GM10266 (cell line): Measurements from ENCODE around the gene ZNF549.

Experiments
- DNase-seq: peaks from one replicate; pipeline ENCODE4 v3.0.0; 2012; ENCODE audit errors: extremely low spot score
- TF ChIP-seq, protein P1 (sequence below): IDR thresholded peaks from 2 replicates; pipeline ENCODE4 v1.5.1; 2012; ENCODE audit warnings: mild to moderate bottlenecking, low read depth; ENCODE audit not compliant: control insufficient read depth, insufficient read depth; ENCODE audit errors: missing control alignments

The ZNF549 gene

DNA sequence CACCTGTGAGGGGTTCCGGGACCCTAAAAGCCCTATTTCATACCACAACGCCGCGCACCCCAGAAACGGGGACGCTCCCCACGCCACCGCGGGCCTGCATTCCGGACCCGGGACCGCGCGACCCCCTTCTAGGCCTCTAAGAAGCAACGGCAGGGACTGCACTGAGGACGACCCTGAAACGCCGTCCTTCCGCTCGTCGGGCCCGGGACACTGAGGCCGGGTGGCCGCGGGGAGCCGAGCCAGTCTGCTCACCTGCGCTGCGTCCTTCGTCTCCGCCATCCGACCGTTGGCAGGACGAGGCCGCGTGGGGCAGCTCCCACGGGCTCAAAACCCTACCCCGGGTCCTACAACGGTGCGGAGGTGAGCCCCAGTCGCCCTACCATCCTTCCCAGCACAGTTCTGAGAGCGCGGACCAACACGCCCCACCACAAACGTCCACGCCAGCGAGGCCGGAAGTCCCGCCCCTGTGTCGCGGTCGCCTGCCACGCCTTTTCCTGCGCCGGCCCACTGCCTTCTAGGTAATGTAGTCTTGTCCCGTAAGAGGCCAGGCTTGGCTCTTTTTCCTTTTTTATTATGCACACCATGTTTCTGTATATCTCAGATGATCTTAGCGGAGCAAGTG lies 32.4 kb downstream of the ZNF549 start, which contains the start of gene ZNF550:
Gene ZNF550, minus strand, starts transcription at position 460 of the 622 bp plus-strand sequence. Its CDS starts 181 bp downstream, at position 279.
- TF ChIP-seq, protein P1, sequence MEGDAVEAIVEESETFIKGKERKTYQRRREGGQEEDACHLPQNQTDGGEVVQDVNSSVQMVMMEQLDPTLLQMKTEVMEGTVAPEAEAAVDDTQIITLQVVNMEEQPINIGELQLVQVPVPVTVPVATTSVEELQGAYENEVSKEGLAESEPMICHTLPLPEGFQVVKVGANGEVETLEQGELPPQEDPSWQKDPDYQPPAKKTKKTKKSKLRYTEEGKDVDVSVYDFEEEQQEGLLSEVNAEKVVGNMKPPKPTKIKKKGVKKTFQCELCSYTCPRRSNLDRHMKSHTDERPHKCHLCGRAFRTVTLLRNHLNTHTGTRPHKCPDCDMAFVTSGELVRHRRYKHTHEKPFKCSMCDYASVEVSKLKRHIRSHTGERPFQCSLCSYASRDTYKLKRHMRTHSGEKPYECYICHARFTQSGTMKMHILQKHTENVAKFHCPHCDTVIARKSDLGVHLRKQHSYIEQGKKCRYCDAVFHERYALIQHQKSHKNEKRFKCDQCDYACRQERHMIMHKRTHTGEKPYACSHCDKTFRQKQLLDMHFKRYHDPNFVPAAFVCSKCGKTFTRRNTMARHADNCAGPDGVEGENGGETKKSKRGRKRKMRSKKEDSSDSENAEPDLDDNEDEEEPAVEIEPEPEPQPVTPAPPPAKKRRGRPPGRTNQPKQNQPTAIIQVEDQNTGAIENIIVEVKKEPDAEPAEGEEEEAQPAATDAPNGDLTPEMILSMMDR, result no peak
- peak; percentile 88 for DNase-seq

DNA sequence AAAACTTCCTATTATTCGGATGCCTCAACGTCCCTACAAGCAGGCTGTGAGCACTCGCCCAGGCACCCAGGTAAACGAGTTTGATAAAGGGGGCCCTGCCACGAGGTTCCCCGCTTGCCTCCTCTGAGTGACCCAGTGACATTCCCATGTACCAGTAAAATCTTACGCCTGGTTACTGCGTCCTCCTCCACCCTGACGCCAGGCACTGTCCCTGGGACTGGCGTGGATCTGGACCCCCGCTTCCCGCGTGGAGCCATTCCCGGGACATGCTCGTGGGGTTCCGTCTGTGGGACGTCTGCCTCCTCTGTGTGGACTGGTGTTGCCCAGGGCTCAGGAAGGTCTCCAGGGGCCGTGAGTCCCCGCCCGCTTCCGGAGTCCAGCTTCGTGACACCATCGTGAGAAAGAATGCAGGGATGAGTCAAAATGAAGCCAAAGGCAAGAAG lies 32.9 kb downstream of the ZNF549 start:
- TF ChIP-seq, protein P1, result no peak
- no peak for DNase-seq

DNA sequence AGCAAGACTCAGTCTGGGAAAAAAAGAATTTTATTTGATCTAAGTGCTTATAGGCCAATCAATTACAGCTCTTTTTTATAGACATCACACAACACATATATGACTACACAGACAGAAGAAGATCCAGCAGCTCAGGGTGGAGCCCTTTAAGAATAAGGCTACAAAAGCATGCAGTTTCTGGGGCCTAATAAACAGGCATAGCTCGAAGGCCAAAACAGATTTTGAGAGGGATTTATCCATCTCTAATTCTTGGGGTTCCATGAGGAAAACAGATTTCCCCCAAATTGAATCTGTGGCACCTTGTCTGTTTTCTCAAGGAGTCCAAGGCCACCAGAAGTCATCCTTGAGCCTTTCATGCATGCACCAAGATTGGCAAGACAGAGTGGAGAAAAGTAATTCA lies 36.4 kb downstream of the ZNF549 start:
- no peak for DNase-seq
- TF ChIP-seq, protein P1, result no peak

DNA sequence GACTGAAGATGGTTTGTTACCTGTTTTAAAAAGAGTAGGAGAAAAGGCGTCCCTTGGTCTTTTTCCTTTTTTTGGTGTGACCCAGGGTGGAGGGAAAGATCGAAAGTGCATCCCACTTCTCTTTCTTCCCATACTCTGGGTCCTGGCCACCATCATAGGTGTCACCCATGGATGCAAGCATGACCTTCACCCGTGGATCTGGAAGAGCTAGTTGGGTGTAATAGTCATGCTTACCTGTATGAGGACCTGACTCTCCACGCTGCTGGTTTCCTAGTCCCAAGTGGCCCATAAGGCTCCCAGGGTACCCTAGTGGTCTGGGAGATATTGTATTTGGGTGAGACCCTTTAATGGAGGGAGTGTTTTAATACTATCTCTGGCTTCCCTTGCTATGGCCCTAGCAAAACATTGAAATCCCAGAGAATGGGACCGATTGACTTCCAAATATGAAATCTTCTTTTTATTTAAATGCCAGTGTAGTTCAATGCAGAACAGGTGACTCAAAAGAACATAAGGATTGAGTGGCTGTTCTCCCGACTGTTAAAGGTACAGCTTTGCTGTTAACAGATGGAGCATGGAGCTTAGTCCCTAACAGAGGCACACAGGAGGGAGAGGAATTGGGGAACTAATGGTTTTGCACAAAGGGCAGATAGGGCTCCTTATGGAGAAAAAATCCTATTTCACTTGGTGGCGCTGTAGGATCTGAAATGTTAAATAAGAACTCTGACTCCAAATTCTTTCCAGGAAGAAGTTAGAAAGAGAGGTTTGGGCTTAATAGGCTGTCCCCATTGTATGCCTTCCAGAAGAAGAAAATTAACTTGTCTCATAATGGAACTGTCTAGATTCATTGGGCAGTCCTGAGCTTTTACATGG lies 39.5 kb downstream of the ZNF549 start:
- no peak for DNase-seq
- TF ChIP-seq, protein P1, result no peak

DNA sequence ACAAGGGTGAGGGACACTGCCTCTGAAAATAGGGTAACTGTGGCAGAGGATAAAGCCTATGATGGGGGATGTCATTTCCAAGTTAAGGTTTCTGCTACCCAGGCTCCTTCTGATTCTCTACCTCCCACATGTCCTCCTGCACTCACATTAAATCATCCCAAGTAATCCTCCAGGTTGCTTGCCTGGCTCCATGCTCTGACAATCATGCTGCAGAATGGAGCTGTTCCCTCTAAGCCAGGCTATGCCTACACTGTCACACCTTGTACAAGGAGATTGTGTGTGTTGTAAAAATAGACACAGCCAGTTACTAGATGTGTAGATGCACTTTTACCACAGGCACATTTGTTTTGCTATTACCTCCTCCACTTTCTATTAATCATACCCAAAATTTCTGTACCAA lies 43.6 kb downstream of the ZNF549 start:
- DNase-seq, result no peak
- TF ChIP-seq, protein P1, result no peak

DNA sequence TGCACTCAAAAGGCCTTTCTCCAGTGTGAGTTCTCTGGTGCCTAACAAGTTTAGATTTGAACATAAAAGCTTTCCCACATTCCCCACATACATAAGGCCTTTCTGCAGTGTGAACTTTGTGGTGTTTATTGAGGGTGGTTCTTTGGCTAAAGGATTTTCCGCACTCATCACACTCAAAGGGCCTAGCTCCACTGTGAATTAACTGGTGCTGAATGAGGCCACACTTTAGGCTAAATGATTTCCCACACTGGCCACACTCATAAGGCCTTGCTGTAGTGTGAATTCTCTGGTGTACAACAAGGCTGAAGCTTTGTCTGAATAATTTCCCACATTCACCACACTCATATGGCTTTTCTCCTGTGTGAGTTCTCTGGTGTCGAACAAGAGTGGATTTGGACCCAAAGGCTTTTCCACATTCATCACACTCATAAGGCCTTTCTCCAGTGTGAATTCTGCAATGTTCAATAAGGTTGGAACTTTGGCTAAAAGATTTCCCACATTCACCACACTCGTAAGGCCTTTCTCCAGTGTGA lies 45.3 kb downstream of the ZNF549 start:
- DNase-seq, result no peak
- TF ChIP-seq, protein P1, result no peak

DNA sequence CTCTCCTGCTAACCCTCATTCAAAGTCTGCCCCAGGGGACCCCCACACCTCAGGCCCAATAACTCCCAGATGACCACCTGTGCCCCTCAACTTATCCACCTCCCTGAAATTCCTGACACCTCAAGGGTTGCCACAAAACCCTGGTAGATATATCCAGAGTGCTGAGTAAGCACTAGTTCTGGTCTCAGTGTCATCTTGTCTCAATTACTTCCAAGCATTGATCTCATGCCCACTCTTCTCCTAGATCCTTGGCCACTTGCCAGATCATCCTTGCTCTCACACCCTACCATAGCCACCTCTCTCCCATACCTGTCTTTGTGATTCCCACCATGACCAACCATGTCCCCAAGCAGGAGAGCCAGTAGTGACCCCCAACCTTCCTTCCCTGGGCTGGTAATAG lies 49.5 kb downstream of the ZNF549 start:
- TF ChIP-seq, protein P1, result no peak

More for the DNA sequence above, 49.5 kb downstream of the ZNF549 start:
- DNase-seq, result no peak
